Fibroblast of pulmonary artery (primary cell): ENCODE measurements around the gene SLC8A1.

Source experiments
- DNase-seq: peaks from one replicate; pipeline ENCODE4 v3.0.0-alpha.2; 2010; ENCODE audit warnings: low read depth
- H3K4me3 ChIP-seq: replicated peaks from 2 replicates; pipeline ENCODE4 v1.5.1; 2011; ENCODE audit warnings: low read depth, mild to moderate bottlenecking, control low read depth, low read length, moderate library complexity
- TF ChIP-seq, protein P1 (sequence below): IDR thresholded peaks from 2 replicates; pipeline ENCODE4 v1.5.1; 2011; ENCODE audit warnings: mild to moderate bottlenecking, control low read depth, low read length, inconsistent platforms; ENCODE audit errors: missing control alignments

Gene SLC8A1

DNA sequence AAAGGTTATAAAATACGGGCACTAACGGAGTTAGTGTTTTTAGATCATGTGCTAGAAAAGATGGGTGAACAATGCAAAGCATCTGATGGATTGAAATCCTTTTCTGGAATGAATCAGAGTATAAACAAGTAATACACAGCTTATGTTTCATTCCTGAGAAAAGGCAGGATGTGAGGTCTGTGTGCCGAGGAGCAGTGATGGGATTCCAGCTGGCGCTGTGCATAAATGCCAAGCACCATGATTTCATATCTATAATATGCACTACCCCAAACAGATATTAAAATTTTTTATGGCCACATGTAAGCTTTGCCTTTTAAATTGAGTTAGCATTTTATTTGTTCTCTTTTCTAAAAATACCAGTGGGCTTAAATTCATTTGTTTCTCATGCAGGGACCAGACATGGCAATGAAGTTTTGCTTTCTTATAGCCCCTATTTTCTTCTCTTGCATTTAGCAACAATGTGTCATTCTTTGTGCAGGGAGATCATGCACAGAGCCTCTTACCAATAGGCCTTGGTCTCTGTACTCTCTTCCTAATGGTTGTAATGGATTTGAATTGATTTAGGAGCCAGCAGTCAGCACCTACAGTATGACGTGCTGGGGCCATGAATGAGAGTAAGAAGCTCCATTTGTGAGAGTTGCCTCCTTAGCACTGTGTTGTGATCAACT lies 323.9 kb downstream of the SLC8A1 start:
- TF ChIP-seq, protein P1, sequence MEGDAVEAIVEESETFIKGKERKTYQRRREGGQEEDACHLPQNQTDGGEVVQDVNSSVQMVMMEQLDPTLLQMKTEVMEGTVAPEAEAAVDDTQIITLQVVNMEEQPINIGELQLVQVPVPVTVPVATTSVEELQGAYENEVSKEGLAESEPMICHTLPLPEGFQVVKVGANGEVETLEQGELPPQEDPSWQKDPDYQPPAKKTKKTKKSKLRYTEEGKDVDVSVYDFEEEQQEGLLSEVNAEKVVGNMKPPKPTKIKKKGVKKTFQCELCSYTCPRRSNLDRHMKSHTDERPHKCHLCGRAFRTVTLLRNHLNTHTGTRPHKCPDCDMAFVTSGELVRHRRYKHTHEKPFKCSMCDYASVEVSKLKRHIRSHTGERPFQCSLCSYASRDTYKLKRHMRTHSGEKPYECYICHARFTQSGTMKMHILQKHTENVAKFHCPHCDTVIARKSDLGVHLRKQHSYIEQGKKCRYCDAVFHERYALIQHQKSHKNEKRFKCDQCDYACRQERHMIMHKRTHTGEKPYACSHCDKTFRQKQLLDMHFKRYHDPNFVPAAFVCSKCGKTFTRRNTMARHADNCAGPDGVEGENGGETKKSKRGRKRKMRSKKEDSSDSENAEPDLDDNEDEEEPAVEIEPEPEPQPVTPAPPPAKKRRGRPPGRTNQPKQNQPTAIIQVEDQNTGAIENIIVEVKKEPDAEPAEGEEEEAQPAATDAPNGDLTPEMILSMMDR: no peak
- H3K4me3 ChIP-seq: no peak overlapping the region
- DNase-seq: peak; percentile 47

DNA sequence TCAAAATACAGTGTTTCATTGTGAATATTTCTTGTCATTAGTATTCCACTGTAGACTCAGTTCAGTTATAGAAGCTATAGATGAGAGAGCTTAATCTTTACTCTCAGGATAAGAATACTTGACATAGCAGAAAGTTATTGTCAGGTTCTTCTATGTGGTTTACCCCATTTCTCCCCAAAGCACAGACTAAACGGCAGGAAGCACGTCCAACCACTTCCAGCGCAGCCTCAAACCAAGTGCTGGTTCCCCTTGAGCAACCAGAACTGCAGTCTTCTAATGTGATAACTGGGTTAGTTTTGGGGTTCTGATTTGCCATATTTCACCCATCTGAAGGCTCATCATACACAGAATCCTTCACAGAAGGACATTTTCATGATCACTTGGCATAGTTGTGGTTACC lies 324.7 kb downstream of the SLC8A1 start:
- TF ChIP-seq, protein P1: no peak
- H3K4me3 ChIP-seq: no peak overlapping the region
- DNase-seq: no peak

DNA sequence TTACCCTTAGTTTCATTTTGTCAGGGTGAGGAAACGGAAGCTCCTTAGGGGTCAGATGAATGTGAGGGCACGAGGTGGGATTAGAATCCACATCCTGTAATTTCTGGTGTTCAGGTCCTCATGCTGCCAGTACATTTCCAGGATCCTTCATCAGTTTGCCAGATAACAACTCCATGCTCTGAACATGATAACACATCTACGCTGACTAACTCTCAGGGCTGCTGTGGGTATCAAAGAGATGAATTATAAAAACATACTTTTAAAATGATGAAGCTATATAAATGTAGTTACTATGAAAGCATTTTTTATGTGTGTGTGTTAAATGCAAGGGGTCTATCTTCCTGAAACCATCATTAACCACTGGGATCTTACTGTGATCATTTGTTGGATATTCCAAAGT lies 325.9 kb downstream of the SLC8A1 start:
- TF ChIP-seq, protein P1: no peak
- H3K4me3 ChIP-seq: no peak overlapping the region
- no peak for DNase-seq

DNA sequence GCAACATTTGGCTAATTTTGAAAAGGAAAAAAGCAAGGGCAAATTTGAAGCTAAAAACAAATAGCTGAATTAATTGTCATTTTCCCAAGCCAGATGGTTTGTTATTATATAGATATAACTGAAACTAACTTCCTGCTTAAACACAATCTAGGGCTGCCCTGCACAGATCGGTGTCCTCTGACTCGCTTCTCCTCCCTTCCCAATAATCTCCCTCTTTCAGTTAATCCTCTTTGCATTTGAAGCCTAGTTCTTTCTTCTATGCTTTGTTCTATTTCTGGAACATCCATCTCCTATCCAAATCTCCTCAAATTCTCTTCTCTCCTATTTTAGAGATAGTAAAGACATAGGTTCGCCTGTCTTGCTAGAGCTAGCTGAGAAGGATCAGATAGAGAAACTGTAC lies 328.1 kb downstream of the SLC8A1 start:
- no peak overlapping the region for H3K4me3 ChIP-seq
- no peak for DNase-seq
- TF ChIP-seq, protein P1: no peak

DNA sequence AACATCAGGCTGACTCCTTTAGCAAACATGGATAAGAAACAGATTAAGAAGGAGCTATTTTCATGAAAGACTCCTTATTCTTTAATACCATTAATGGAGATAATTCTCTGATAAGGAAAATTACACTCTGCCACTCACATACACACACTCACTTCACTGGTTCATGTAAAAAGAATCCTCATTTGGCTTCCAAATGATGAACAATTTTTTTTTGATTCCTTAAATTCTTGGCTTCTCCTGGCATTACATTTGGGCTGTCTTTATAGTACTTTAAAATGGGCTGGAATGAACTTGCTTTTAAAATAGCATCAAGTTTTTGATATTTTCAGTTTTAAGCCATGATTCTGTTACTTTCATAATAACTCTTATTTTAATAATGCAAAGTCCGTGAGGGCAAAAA lies 328.6 kb downstream of the SLC8A1 start:
- no peak overlapping the region for H3K4me3 ChIP-seq
- DNase-seq: no peak
- TF ChIP-seq, protein P1: no peak

DNA sequence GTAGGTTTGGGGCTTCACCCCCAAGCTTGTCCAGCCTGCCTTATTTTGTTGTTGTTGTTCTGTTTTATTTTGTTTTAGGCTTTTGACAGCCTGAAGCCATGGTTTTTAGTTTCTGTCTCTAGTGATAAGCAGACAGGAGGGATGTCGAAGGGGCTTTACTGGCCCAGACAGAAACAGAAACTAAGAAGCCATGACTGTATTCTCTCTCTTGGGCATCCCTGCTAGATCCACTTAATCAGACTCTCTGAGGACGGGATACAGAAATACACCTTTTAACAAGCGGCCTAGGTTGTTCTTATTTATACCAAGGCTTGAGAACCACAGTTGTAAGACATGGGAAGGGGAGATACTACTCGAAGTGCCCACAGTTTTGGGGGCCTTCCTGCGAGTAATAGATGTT lies 330.9 kb downstream of the SLC8A1 start:
- no peak for DNase-seq
- TF ChIP-seq, protein P1: no peak
- H3K4me3 ChIP-seq: no peak overlapping the region

DNA sequence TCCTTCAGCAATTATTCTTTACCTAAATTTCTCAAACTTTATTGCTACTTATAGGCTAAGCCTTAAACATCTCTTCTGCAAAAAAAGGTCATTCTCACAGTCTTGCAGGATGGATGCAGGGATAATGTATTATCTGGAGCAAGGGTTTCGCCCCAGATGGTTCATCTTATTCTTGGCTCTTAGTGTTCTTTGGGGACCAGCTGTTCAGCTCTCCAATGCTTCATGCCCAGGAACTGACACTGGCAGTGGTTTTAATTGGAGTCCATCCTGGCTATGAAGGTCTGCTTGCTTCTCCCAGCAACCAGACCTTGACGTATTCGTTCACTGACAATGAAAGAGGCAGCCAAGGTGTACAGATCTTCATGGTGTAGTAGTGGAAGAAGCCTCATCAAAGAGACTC lies 331.9 kb downstream of the SLC8A1 start:
- no peak for DNase-seq

More for the DNA sequence above, 331.9 kb downstream of the SLC8A1 start:
- no peak overlapping the region for H3K4me3 ChIP-seq
- TF ChIP-seq, protein P1: no peak
